ENCODE measurements around the gene ATG4C. TPM values are rescaled to one million over a fixed set of nuclear protein-coding genes. Genes with fewer than 3 reads are reported as not detected.
A peak's percentile ranks its signal among the peaks of the same experiment; 100 is the strongest.

ATG4C gene
- total and polyA plus RNA-seq, 2 of the 4 experiments (the other 2 are of a cell fraction), result 4.7 to 7.2 TPM

GRCh38 chr1:62765981-62766380, 18.0 kb upstream of the ATG4C start:
- H3K18ac ChIP-seq (ENCODE audit: low read depth, low read length), result no peak overlapping the region
- no peaks in the 10 kb centered on the region for H3K79me1 ChIP-seq (ENCODE audit: low read depth in 1 of 2, low read length in 2 of 2)
- H4K91ac ChIP-seq (ENCODE audit: insufficient read depth, low read depth, low read length), result no peak overlapping the region
- peaks cover 3% of the 10 kb centered on the region for H3K4me1 ChIP-seq (ENCODE audit: control insufficient read depth, insufficient read depth, low read length)
- H3K27ac ChIP-seq (ENCODE audit: insufficient read depth, low read length), result no peak overlapping the region
- H3K9ac ChIP-seq (ENCODE audit: low read depth, low read length), result no peak overlapping the region
- H3K9me1 ChIP-seq (ENCODE audit: insufficient read depth, low read length), result no peaks in the 10 kb centered on the region
- H3K4me2 ChIP-seq (ENCODE audit: low read depth, low read length), result 0 out of 2 replicates have a peak overlapping the region, but pooled peaks have one; percentile 21
- no peak overlapping the region for H4K8ac ChIP-seq (ENCODE audit: low read depth in 2 of 2, low read length in 2 of 2)
- H4K5ac ChIP-seq (ENCODE audit: low read depth, low read length), result no peak overlapping the region
- no peak overlapping the region for H3K56ac ChIP-seq (ENCODE audit: extremely low read depth, insufficient read depth, low read length)
- no peaks in the 10 kb centered on the region for H3K36me3 ChIP-seq (ENCODE audit: control insufficient read depth, insufficient read depth, low read length)
- POLR2A ChIA-PET (ENCODE audit: unreplicated experiment), result no interaction called here
- DNase-seq, result no peak
- no peak overlapping the region for H3K14ac ChIP-seq (replicated peaks; ENCODE audit: low read depth, low read length)
- no peak overlapping the region for H3K4me3 ChIP-seq (ENCODE audit: insufficient read depth, low read depth, low read length)
- TF ChIP-seq MAFK (IDR thresholded peaks at IDR 0.05; ENCODE audit: low read depth, low read length) (no peak), RCOR1 (IDR thresholded peaks at IDR 0.05; ENCODE audit: insufficient replicate concordance, low read length) (no peak), CHD1 (IDR thresholded peaks at IDR 0.05; ENCODE audit: low read depth, low read length) (no peak), MXI1 (IDR thresholded peaks at IDR 0.05; ENCODE audit: borderline replicate concordance, low read depth, low read length) (no peak), NFE2L2 (IDR thresholded peaks at IDR 0.05; ENCODE audit: low read depth, low read length) (no peak), SMC3 (IDR thresholded peaks at IDR 0.05; ENCODE audit: low read depth, low read length) (no peak), ELK1 (IDR thresholded peaks at IDR 0.05; ENCODE audit: borderline replicate concordance, low read depth, low read length) (no peak), MAZ (IDR thresholded peaks at IDR 0.05; ENCODE audit: borderline replicate concordance, low read depth, low read length) (no peak), CTCF (conservative IDR thresholded peaks at IDR 0.05; ENCODE audit: low read depth, low read length) (no peak), FOS (IDR thresholded peaks at IDR 0.05; ENCODE audit: low read depth, low read length) (no peak), RAD21 (IDR thresholded peaks at IDR 0.05; ENCODE audit: low read length) (no peak), RFX5 (IDR thresholded peaks at IDR 0.05; ENCODE audit: low read depth, low read length) (no peak), CEBPB (IDR thresholded peaks at IDR 0.05; ENCODE audit: low read depth, low read length) (no peak), POLR2A (IDR thresholded peaks at IDR 0.05; ENCODE audit: low read depth, low read length) (no peak), BHLHE40 (IDR thresholded peaks at IDR 0.05; ENCODE audit: low read depth, low read length) (no peak)
- TF ChIP-seq, protein P1, sequence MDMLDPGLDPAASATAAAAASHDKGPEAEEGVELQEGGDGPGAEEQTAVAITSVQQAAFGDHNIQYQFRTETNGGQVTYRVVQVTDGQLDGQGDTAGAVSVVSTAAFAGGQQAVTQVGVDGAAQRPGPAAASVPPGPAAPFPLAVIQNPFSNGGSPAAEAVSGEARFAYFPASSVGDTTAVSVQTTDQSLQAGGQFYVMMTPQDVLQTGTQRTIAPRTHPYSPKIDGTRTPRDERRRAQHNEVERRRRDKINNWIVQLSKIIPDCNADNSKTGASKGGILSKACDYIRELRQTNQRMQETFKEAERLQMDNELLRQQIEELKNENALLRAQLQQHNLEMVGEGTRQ (IDR thresholded peaks at IDR 0.05; ENCODE audit: low read depth, low read length), result no peak
- no peak overlapping the region for H2AK9ac ChIP-seq (replicated peaks; ENCODE audit: low read depth, low read length, poor library complexity)
- H2BK5ac ChIP-seq (ENCODE audit: low read depth, low read length, poor library complexity, severe bottlenecking), result no peak overlapping the region
- no peak overlapping the region for H3K4ac ChIP-seq (ENCODE audit: low read depth, low read length)
- no peak overlapping the region for H3K23ac ChIP-seq (ENCODE audit: low read depth, low read length)
- dilution Hi-C loops (cut with HindIII; ENCODE audit: low sequenced_read_pairs, unreplicated experiment) (no loop called here), intact Hi-C loops (cut with micrococcal nuclease) (no loop called here), in situ Hi-C loops (cut with MboI; ENCODE audit: low sequenced_read_pairs) (no loop called here)
- H2BK120ac ChIP-seq (ENCODE audit: low read depth, low read length), result no peak overlapping the region
- WGBS, 2 experiments (ENCODE audit: extremely low coverage in 2 of 2, insufficient read length in 1 of 2), result 86% methylated on average over 1 of the region's 4 CpGs; no CpG with 5 or more reads in 1 of the 2 experiments
- H2AK5ac ChIP-seq (ENCODE audit: low read depth, low read length), result no peak overlapping the region
- no peak overlapping the region for H2AFZ ChIP-seq (replicated peaks; ENCODE audit: low read length, poor library complexity)
- CTCF ChIA-PET, result no interaction called here
- BruUV-seq (replicated peaks), result TSS peak; percentile 37
- H3K9me3 ChIP-seq (ENCODE audit: control insufficient read depth, insufficient read depth, low read length), result no peaks in the 10 kb centered on the region
- no peak; the same call in 1 of the 2 replicates for ATAC-seq (ENCODE audit: low read depth)
- H2BK20ac ChIP-seq (ENCODE audit: low read depth, low read length), result no peak overlapping the region
- no peaks in the 10 kb centered on the region for H3K27me3 ChIP-seq (ENCODE audit: control insufficient read depth, insufficient read depth, low read length)
- H4K20me1 ChIP-seq (ENCODE audit: insufficient read depth, low read length), result no peaks in the 10 kb centered on the region
- no peak overlapping the region for H2BK15ac ChIP-seq (ENCODE audit: low read depth, low read length)

All from IMR-90 (cell line).